Muscle layer of duodenum (tissue), 2 donors: ENCODE measurements around the gene FXYD6.
"Not testable (repeated sequence)": the region's sequence is repeated elsewhere in the genome, so short reads cannot be mapped to it uniquely, and the experiment has no call there.

Source experiments
- H3K27ac ChIP-seq: one replicate; pipeline ENCODE4 v1.7.0; 2013; ENCODE audit warnings: mild to moderate bottlenecking, low read length
- H3K27me3 ChIP-seq: one replicate; pipeline ENCODE4 v1.7.0; 2013; ENCODE audit warnings: low read depth, mild to moderate bottlenecking, control low read depth, low read length
- H3K36me3 ChIP-seq, 2 donors: one replicate each; pipeline ENCODE4 v1.7.0; 2013; ENCODE audit warnings: low read length in 2 of 2, control low read depth in 1 of 2, mild to moderate bottlenecking in 1 of 2; ENCODE audit not compliant: insufficient read depth in 2 of 2, control insufficient read depth in 1 of 2
- H3K4me1 ChIP-seq, 2 donors: one replicate each; pipeline ENCODE4 v1.7.0; 2013; ENCODE audit warnings: low read length in 2 of 2, mild to moderate bottlenecking in 2 of 2, control low read depth in 1 of 2, moderate library complexity in 1 of 2; ENCODE audit not compliant: insufficient read depth in 2 of 2, control insufficient read depth in 1 of 2
- H3K4me3 ChIP-seq, 2 donors: one replicate each; pipeline ENCODE4 v1.7.0; 2013; ENCODE audit warnings: low read length in 2 of 2, low read depth in 1 of 2, mild to moderate bottlenecking in 1 of 2
- H3K9me3 ChIP-seq, 2 donors: one replicate each; pipeline ENCODE4 v1.7.0; 2013; ENCODE audit warnings: low read length in 2 of 2, control low read depth in 1 of 2, mild to moderate bottlenecking in 1 of 2; ENCODE audit not compliant: control insufficient read depth in 1 of 2
- donor health status: healthy.

Gene FXYD6

DNA sequence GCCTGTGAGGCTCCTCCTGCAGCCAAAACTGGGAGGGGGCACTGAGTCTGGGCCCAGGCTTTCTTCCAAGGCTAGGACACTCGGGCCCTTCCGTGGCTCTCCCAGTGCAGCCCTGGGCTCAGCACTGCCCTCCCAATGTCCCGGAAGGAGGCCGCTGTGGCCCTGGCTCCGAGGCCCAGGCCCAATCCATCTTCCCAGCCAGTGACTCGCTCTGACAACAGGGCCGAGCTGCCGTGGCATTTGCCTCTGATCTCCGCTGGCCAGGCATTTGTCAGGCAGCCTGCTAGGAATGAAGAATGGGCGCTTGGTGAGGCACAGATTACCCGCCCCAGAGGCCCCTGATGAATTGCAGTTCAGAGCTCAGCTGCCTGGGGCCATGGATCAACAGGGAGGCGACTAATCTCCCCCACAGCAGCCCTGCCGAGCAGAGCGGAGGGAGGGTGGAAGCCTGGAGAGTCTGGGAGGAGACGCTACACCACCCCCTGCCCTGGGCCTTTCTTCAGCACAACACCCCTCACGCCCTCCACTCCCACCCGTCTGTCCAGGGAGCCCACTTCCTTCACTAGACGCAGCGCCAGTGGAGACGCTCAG is 60.2 kb downstream of the FXYD6 start:
- Histone ChIP-seq H3K27me3 (no peaks in the 10 kb centered on the region), H3K36me3 (no peaks in the 10 kb centered on the region), H3K4me3 (peak overlapping the region in 1 of 2 donors; percentile 16), H3K27ac (peak overlapping the region; percentile 63), H3K9me3 (no peaks in the 10 kb centered on the region), H3K4me1 (peaks cover 15 to 34% of the 10 kb centered on the region in 2 donors)

DNA sequence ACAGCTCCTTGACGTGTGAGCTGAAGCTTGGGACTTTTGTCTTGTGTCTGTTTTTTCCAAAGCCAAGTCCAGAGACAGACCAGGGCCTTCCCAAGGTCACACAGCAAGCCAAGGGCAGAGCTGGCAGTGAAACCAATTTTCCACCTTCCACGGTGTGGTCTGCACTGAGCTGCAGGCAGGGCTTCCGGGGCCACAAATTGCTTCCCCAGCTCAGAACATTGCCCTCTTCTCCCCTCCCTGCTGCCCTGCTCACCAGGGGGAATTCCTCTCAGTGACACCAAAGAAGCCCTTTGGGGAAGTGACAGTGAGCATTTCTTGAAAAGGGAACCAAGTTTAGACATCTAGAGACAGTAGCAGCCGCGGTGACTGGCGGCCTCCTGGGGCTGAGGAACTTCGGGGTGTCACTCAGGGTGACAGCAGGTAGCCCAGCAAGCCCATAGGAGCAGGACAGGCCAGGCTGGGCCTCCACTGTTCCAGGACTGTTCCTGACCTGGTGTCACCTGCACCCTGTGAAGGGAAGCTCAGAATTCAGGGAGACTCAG is 61.1 kb downstream of the FXYD6 start:
- Histone ChIP-seq H3K27ac (peak overlapping the region; percentile 68), H3K27me3 (no peaks in the 10 kb centered on the region), H3K9me3 (no peaks in the 10 kb centered on the region), H3K4me1 (peaks cover 15 to 34% of the 10 kb centered on the region in 2 donors), H3K4me3 (no peak overlapping the region), H3K36me3 (no peaks in the 10 kb centered on the region)

DNA sequence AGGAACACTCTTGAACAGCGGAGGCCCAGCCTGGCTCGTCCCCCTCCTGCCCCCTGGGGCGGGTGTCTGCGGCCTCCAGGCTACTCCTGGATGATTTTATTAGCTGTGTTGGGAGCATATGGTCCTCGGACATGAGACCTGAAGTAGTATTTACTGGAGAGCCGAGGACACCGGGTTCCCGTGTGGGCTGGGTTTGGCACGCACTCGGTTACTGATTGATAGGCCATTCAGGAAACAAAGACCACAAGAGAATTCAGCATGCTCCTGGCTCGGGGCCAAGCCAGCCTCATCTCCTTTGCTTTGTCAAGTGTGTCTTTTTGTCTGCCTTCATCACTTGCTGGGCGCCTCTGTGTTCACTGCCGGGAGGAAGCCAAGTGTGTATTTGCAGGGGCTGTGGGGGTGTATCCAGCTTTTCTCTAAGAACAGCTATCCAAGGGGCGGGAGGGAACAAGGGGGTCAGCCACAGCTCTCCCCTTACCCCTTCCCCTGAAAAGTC is 61.6 kb downstream of the FXYD6 start:
- Histone ChIP-seq H3K9me3 (no peaks in the 10 kb centered on the region), H3K27me3 (no peaks in the 10 kb centered on the region), H3K36me3 (no peaks in the 10 kb centered on the region), H3K4me1 (peaks cover 15 to 34% of the 10 kb centered on the region in 2 donors), H3K27ac (peak overlapping the region; percentile 68), H3K4me3 (no peak overlapping the region)

DNA sequence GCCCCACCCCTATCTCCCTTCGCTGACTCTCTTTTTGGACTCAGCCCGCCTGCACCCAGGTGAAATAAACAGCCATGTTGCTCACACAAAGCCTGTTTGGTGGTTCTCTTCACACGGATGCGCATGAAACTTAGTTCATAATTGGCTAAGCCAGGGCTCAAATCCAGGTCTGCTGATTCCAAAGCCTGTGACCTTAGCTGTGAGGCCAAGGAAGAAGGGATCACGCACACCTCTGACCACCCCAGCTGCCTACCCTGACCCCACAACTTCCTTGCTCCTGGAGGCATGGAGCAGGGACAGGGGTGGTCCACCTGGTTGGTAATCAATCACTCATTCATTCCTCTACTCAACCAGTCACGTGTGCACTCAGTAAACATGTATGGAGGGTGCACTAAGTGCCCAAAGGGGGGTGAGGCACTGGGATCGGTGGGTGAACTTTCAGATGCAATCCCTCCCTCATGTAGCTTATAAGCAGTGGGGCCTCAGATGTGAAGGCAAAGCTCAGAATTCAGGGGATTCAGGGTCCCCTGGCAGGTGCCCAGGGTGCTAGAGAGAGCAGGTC is 62.2 kb downstream of the FXYD6 start:
- no peak overlapping the region for H3K27ac ChIP-seq
- no peaks in the 10 kb centered on the region for H3K27me3 ChIP-seq
- H3K36me3 ChIP-seq = no peaks in the 10 kb centered on the region
- no peak overlapping the region for H3K4me3 ChIP-seq
- H3K9me3 ChIP-seq = no peaks in the 10 kb centered on the region
- peaks cover 15 to 34% of the 10 kb centered on the region in 2 donors for H3K4me1 ChIP-seq

DNA sequence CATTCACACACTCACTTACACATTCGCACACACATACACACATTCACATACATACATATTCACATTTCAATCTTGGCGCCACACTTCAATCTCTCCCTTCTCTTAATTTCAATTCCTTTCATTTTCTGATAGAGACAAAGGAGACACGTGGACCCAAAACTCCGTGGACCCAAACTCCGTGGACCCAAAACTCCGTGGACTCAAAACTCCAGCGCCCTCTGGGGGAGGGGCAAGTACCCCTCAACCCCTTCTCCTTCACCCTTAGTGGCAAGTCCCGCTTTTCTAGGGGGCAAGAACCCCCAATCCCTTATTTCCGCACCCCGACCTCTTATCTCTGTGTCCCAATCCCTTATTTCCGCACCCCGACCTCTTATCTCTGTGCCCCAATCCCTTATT is 66.4 kb downstream of the FXYD6 start:
- H3K27me3 ChIP-seq, H3K4me3 ChIP-seq, H3K27ac ChIP-seq, H3K36me3 ChIP-seq, H3K9me3 ChIP-seq: not testable (repeated sequence)
- H3K4me1 ChIP-seq = peaks cover 0 to 12% of the 10 kb centered on the region in 2 donors

DNA sequence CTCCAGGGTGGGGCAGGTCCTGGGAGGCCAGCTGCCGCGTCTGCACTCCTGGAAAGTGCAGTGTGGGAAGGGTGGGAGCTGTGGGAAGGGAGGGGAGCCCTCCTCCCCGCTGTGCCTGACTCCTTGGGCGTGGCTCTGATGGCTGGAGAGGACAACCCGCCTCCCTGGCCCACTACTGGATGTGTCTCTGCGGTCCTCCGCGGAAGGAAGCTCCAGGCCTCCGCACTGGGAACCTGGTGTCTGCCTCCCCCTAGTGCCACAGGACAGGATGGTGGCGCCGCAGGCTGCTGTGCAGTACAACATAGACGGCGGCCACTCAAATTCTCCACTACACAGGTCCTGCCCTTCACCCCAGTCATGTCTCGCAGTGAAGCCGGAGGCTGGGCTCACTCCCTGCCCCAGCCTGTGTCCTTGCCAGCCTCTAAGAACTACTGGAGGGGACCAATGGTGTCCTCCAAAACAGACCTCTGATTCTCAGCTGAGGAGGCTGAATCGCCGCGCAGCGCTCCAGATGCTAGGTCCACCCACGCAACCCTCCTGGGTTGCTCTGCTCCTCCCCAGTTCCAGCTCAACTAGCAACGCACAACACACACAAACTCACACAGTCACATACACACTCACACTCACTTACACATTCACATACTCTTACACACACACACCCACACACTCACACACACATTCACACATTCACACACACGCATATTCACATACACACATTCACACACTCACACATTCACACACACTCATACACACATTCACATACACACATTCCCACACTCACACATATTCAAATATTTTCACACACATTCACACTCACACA is 67.0 kb downstream of the FXYD6 start:
- H3K27me3 ChIP-seq = no peaks in the 10 kb centered on the region

DNA sequence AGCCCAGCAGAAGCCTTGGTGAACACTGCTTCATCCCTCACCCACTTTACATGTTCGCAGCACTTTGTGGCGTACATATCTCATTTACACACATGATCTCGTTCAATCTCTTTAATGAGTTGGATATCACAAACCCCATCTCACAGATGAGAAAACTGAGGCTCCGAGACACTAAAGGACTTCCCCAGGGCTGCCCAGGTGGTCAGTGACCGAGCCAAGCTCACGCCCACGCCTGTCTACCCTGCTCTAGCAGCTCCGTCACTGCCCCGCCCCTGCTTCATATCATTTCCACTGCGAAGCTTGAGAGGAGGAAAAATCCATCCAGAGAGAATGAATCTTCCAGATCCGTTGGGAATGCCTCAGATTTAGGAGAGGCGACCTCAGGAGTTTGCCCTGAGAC is 67.7 kb downstream of the FXYD6 start:
- Histone ChIP-seq H3K4me3 (no peak overlapping the region), H3K36me3 (no peaks in the 10 kb centered on the region), H3K27me3 (no peaks in the 10 kb centered on the region), H3K4me1 (peaks cover 0 to 6% of the 10 kb centered on the region in 2 donors), H3K27ac (no peak overlapping the region), H3K9me3 (no peaks in the 10 kb centered on the region)

More for the DNA sequence above, 67.0 kb downstream of the FXYD6 start:
- H3K27ac ChIP-seq = no peak overlapping the region
- no peak overlapping the region for H3K4me3 ChIP-seq
- no peaks in the 10 kb centered on the region for H3K9me3 ChIP-seq
- H3K36me3 ChIP-seq = no peaks in the 10 kb centered on the region
- peaks cover 0 to 6% of the 10 kb centered on the region in 2 donors for H3K4me1 ChIP-seq

DNA sequence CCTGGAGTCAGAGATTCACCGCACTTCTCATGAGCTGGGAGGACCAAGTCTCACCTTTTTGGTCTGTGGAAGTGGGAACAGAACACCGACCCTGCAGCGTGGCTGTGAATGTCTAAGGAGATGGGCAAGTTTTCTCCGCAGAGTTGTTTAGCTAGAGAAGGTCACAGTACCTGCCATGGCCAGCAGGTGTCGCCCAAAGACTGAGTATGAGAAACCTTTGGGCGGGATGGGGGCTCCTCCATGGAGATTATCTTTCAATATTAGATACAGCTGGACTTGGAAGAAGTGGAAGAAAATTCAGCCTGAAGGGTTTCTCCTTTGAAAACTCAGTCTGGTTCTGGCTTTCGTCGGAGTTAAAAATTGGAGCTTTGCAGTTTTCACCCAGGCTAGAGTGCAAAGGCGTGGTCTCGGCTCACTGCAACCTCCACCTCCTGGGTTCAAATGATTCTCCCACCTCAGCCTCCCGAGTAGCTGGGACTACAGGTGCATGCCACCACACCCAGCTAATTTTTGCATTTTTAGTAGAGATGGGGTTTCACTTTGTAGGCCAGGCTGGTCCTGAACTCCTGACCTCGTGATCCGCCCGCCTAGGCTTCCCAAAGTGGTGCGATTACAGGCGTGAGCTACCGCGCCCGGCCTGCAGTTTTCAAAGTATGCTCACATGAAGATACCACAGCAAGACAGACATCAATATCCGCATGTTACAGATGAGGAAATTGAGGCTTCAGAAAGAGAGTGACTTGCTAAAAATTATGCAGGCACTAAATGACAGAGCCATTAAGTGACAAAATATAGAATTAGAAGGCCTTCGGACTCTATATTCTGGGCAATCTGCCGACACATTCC is 68.8 kb downstream of the FXYD6 start:
- Histone ChIP-seq H3K9me3 (no peaks in the 10 kb centered on the region), H3K36me3 (no peaks in the 10 kb centered on the region), H3K4me3 (no peak overlapping the region), H3K27ac (no peak overlapping the region), H3K4me1 (peaks cover 0 to 6% of the 10 kb centered on the region in 2 donors), H3K27me3 (no peaks in the 10 kb centered on the region)

DNA sequence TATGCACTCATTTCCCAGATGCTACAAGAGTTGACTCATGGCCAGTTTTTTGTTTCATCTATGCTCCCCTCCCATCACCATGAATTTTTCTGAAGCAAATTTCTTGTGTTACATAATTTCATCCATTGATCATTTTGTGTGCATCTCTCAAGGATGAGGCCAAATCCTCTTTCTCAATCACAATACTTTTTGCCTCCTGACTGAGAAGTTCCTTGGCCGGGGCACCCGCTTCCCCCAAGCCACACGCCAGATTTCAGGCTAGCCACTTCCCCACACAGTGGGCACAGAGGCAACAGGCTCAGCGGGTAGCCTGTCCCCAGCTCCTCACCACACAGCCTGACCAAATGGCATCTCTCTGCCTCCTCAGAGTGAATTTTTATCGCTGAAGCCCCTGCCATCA is 69.6 kb downstream of the FXYD6 start:
- Histone ChIP-seq H3K4me3 (no peak overlapping the region), H3K27ac (no peak overlapping the region), H3K4me1 (peaks cover 0 to 6% of the 10 kb centered on the region in 2 donors), H3K9me3 (no peaks in the 10 kb centered on the region), H3K36me3 (no peaks in the 10 kb centered on the region), H3K27me3 (no peaks in the 10 kb centered on the region)

DNA sequence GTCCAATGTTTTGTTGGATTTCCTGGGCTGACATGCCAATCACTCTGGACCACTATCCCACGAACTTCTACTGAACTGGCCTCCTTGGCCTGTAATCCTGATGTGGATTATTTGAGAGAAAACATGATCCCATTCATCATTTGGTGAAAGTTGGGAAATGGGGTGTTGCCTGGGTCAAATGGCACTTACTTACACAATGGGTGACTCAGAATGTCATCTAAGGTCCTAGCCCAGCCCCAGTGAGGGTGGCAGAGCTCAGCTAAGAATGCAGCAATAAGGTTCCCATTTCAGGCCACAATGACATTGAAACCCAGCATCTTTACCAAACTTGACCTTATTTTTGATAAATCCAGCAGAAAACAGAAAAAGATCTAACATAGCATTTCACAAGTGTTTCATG is 71.4 kb downstream of the FXYD6 start:
- H3K4me3 ChIP-seq = no peak overlapping the region
- H3K36me3 ChIP-seq = no peaks in the 10 kb centered on the region
- H3K4me1 ChIP-seq = peaks cover 0 to 6% of the 10 kb centered on the region in 2 donors
- no peaks in the 10 kb centered on the region for H3K27me3 ChIP-seq
- no peak overlapping the region for H3K27ac ChIP-seq
- no peaks in the 10 kb centered on the region for H3K9me3 ChIP-seq
